HepG2 (cell line): Measurements from ENCODE around the gene CUL7. TPM values are rescaled to one million over a fixed set of nuclear protein-coding genes. Genes with fewer than 3 reads are reported as not detected.

Experiments
- AGO2 ChIP-seq: fragments of 200-400 bp; formaldehyde crosslinking; optimal IDR thresholded peaks from 2 replicates; pipeline ENCODE3; 2017; ENCODE audit warnings: mild to moderate bottlenecking, low read depth, low read length, moderate library complexity
- DZIP1 ChIP-seq: sonication (generic); formaldehyde crosslinking; IDR thresholded peaks from 2 replicates; pipeline ENCODE4 v1.5.0; 2020; ENCODE audit warnings: mild to moderate bottlenecking, missing genetic modification reagents
- FOXO1 ChIP-seq: sonication (generic); formaldehyde crosslinking; IDR thresholded peaks from 2 replicates; pipeline ENCODE4 v1.4.0; 2020; ENCODE audit warnings: missing genetic modification reagents
- HNF4G ChIP-seq, 2 experiments: sonication (generic) in 1 of 2; formaldehyde crosslinking in 1 of 2; IDR thresholded peaks; 2 replicates each; pipeline versions ENCODE4 v1.4.0 to v1.6.1; 2011 to 2020; ENCODE audit warnings: borderline replicate concordance in 2 of 2, low read depth in 2 of 2, mild to moderate bottlenecking in 2 of 2, low read length in 1 of 2, missing genetic modification reagents in 1 of 2, moderate library complexity in 1 of 2
- MTA1 ChIP-seq: sonication (generic); formaldehyde crosslinking; IDR thresholded peaks from 2 replicates; pipeline ENCODE4 v1.4.0; 2020; ENCODE audit warnings: missing genetic modification reagents, mild to moderate bottlenecking, borderline replicate concordance
- MXD4 ChIP-seq: IDR thresholded peaks from 2 replicates; pipeline ENCODE4 v1.6.1; 2016; ENCODE audit warnings: mild to moderate bottlenecking, missing biosample characterization, missing genetic modification reagents
- POLR2A ChIP-seq, 2 experiments: IDR thresholded peaks; 2 replicates each; pipeline ENCODE4 v1.6.1; 2011; ENCODE audit warnings: low read depth in 2 of 2, low read length in 2 of 2, mild to moderate bottlenecking in 1 of 2, moderate library complexity in 1 of 2; ENCODE audit not compliant: insufficient read depth in 1 of 2
- RBFOX2 ChIP-seq: fragments of 200-400 bp; formaldehyde crosslinking; IDR thresholded peaks from 2 replicates; pipeline ENCODE4 v1.6.1; 2017; ENCODE audit warnings: low read depth, mild to moderate bottlenecking, low read length
- SALL1 ChIP-seq: sonication (generic); formaldehyde crosslinking; IDR thresholded peaks from 2 replicates; pipeline ENCODE4 v1.8.0; 2022; ENCODE audit warnings: mild to moderate bottlenecking, missing genetic modification reagents
- TEAD3 ChIP-seq: optimal IDR thresholded peaks from 2 replicates; pipeline ENCODE3; 2016; ENCODE audit warnings: borderline replicate concordance
- TMF1 ChIP-seq: sonication (generic); formaldehyde crosslinking; IDR thresholded peaks from 2 replicates; pipeline ENCODE4 v1.8.1; 2022; ENCODE audit warnings: low read depth, missing genetic modification reagents
- ZBTB7B ChIP-seq: sonication (generic); formaldehyde crosslinking; IDR thresholded peaks from 2 replicates; pipeline ENCODE4 v1.4.0; 2020; ENCODE audit warnings: missing genetic modification reagents
- ZFX ChIP-seq: sonication (generic); formaldehyde crosslinking; IDR thresholded peaks from 2 replicates; pipeline ENCODE4 v1.4.0; 2020; ENCODE audit warnings: mild to moderate bottlenecking, low read depth, missing genetic modification reagents, moderate library complexity
- ZFY ChIP-seq: sonication (generic); formaldehyde crosslinking; IDR thresholded peaks from 2 replicates; pipeline ENCODE4 v1.4.0; 2020; ENCODE audit warnings: missing genetic modification reagents
- ZMYM3 ChIP-seq: sonication (generic); formaldehyde crosslinking; IDR thresholded peaks from 2 replicates; pipeline ENCODE4 v1.5.1; 2020; ENCODE audit warnings: mild to moderate bottlenecking, missing genetic modification reagents
- ZNF205 ChIP-seq: IDR thresholded peaks from 2 replicates; pipeline ENCODE4 v1.6.1; 2018; ENCODE audit warnings: missing biosample characterization, missing genetic modification reagents
- ZNF263 ChIP-seq: sonication (generic); formaldehyde crosslinking; IDR thresholded peaks from 2 replicates; pipeline ENCODE4 v1.4.0; 2020; ENCODE audit warnings: missing genetic modification reagents
- ZNF292 ChIP-seq: sonication (generic); formaldehyde crosslinking; IDR thresholded peaks from 2 replicates; pipeline ENCODE4 v1.8.1; 2022; ENCODE audit warnings: mild to moderate bottlenecking, low read depth, missing genetic modification reagents, borderline replicate concordance
- ZNF30 ChIP-seq: sonication (generic); formaldehyde crosslinking; IDR thresholded peaks from 2 replicates; pipeline ENCODE4 v1.5.0; 2020; ENCODE audit warnings: mild to moderate bottlenecking, missing genetic modification reagents
- ZNF552 ChIP-seq: sonication (generic); formaldehyde crosslinking; IDR thresholded peaks from 2 replicates; pipeline ENCODE4 v1.9.0; 2022; ENCODE audit warnings: missing genetic modification reagents, mild to moderate bottlenecking, borderline replicate concordance
- ZNF563 ChIP-seq: sonication (generic); formaldehyde crosslinking; IDR thresholded peaks from 2 replicates; pipeline ENCODE4 v1.8.0; 2022; ENCODE audit warnings: mild to moderate bottlenecking, moderate library complexity, missing genetic modification reagents
- ZNF574 ChIP-seq: sonication (generic); formaldehyde crosslinking; IDR thresholded peaks from 2 replicates; pipeline ENCODE4 v1.4.0; 2020; ENCODE audit warnings: missing genetic modification reagents
- ZNF619 ChIP-seq: sonication (generic); formaldehyde crosslinking; IDR thresholded peaks from 2 replicates; pipeline ENCODE4 v1.4.0; 2020; ENCODE audit warnings: mild to moderate bottlenecking, missing genetic modification reagents
- polyA plus RNA-seq, 8 experiments: library from polyadenylated mRNA; depleted of rRNA in 3 of 8; stranded (reverse) in 7 of 8; unstranded in 1 of 8; fragments of >200 nt; fragmentation: Illumina TruSeq in 4 of 8; extraction: Trizol in 4 of 8; gene quantifications; 2 replicates each; pipeline versions ENCODE4 v1.2.1 to v1.2.3, GENCODE V29; 2011 to 2016; ENCODE audit warnings: low read depth in 4 of 8, missing spikeins in 1 of 8, mixed read lengths in 1 of 8; ENCODE audit not compliant: insufficient read depth in 1 of 8
- total RNA-seq, 5 experiments: library from RNA; depleted of rRNA; stranded (reverse); fragments of >200 nt; fragmentation: Illumina TruSeq; extraction: Trizol; gene quantifications; 2 replicates each; pipeline ENCODE4 v1.2.3, GENCODE V29; 2016; ENCODE audit warnings: low read depth in 1 of 5
- TF ChIP-seq, protein P1 (sequence below): sonication (generic); IDR thresholded peaks from 2 replicates; pipeline ENCODE4 v1.6.1; 2016; ENCODE audit warnings: low read depth, borderline replicate concordance

The CUL7 gene
- total and polyA plus RNA-seq, 2 of the 13 experiments (the other 11 are each of a cell fraction or from before 2014, with no cell fraction given), result 32.0 to 60.7 TPM

GRCh38 chr6:43035495-43036194 is 18.0 kb downstream of the CUL7 start (continued):
- TF ChIP-seq, protein P1, sequence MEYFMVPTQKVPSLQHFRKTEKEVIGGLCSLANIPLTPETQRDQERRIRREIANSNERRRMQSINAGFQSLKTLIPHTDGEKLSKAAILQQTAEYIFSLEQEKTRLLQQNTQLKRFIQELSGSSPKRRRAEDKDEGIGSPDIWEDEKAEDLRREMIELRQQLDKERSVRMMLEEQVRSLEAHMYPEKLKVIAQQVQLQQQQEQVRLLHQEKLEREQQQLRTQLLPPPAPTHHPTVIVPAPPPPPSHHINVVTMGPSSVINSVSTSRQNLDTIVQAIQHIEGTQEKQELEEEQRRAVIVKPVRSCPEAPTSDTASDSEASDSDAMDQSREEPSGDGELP, result peak; percentile 48; the same call in 1 of the 2 replicates
- peak; percentile 27 for TF ChIP-seq TEAD3 (CRISPR knock-in tag)
- TF ChIP-seq ZBTB7B, result 0 out of 2 replicates have a peak, but pooled peaks have one; percentile 30
- no peak for TF ChIP-seq MTA1 (CRISPR knock-in tag)
- 0 out of 2 replicates have a peak, but pooled peaks have one; percentile 27 for TF ChIP-seq MXD4 (CRISPR knock-in tag)
- 0 out of 2 replicates have a peak, but pooled peaks have one; percentile 25 for TF ChIP-seq ZNF619 (CRISPR knock-in tag)
- 0 out of 2 replicates have a peak, but pooled peaks have one; percentile 11 for TF ChIP-seq ZNF574 (CRISPR knock-in tag)
- peak; percentile 72 for TF ChIP-seq AGO2
- no peak for TF ChIP-seq FOXO1 (CRISPR knock-in tag)
- TF ChIP-seq ZNF292, result peak; percentile 46; the same call in 1 of the 2 replicates
- 0 out of 2 replicates have a peak, but pooled peaks have one; percentile 16 for TF ChIP-seq SALL1
- 0 out of 2 replicates have a peak, but pooled peaks have one; percentile 33 for TF ChIP-seq ZFX
- TF ChIP-seq ZNF30 (CRISPR knock-in tag), result no peak
- TF ChIP-seq TMF1 (CRISPR knock-in tag), result no peak
- peak in 1 of 2 experiments; percentile 16; a peak in 1 of 4 replicates for TF ChIP-seq POLR2A (IDR thresholded peaks at IDR 0.05; ENCODE audit: insufficient read depth in 1 of 2, low read depth in 2 of 2, low read length in 2 of 2)
- TF ChIP-seq RBFOX2, result 0 out of 2 replicates have a peak, but pooled peaks have one; percentile 36
- peak; percentile 88 for TF ChIP-seq ZNF563 (CRISPR knock-in tag)
- 0 out of 2 replicates have a peak, but pooled peaks have one; percentile 14 for TF ChIP-seq ZFY (CRISPR knock-in tag)
- peak; percentile 76 for TF ChIP-seq HNF4G (IDR thresholded peaks at IDR 0.05; ENCODE audit: borderline replicate concordance, low read depth, low read length)
- no peak for TF ChIP-seq HNF4G (CRISPR knock-in tag; IDR thresholded peaks at IDR 0.05; ENCODE audit: borderline replicate concordance, low read depth)
- TF ChIP-seq ZNF552 (CRISPR knock-in tag), result no peak
- 0 out of 2 replicates have a peak, but pooled peaks have one; percentile 23 for TF ChIP-seq ZNF263
- 0 out of 2 replicates have a peak, but pooled peaks have one; percentile 24 for TF ChIP-seq ZNF205 (CRISPR knock-in tag)
- TF ChIP-seq ZMYM3 (CRISPR knock-in tag), result peak; percentile 60; the same call in 1 of the 2 replicates
- no peak for TF ChIP-seq DZIP1
